ENCODE data around the gene FAAH. TPM values are rescaled to one million over a fixed set of nuclear protein-coding genes. Genes with fewer than 3 reads are reported as not detected.
A peak's percentile ranks its signal among the peaks of the same experiment; 100 is the strongest.

FAAH gene
- total and polyA plus RNA-seq, 7 donors: 5.4 to 48.1 (median 11.5) TPM

DNA sequence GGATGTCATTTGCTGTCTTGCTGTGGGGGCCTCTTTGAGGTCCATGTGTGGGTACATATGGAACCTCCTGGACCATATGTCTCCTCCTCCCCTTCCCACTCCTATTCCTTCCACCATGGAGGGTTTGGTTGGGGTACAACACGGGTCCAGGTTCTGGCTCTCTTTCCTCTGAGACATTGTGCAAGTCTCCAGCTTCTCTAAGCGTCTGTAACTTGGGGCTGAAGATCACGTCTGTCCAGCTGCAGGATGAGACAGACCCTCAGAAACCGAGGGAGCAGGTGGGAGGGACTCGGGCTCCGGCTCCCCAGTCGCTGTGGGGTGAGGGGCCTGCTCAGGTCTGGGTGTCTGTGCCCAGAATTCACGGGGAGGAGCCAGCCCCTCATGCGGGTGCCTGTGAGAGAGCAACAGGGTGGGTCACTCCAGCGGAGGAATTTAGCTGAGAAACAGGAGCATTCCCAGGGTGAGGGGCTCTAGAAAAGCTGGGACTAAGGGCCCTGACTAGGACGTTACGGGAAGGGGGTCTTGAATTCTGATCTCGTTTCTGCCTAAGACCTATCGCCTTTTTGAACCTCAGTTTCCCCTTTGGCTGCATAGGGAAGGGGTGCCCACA, 53.5 kb downstream of the FAAH start:
- 24 to 38% methylated on average over 14 of the region's 14 CpGs for WGBS, 2 donors
- Histone ChIP-seq H3K4me3 (peak overlapping the region in 3 of 4 donors; percentile 23 to 45 (median 44)), H3K36me3 (no peaks in the 10 kb centered on the region), H3K9me3 (no peaks in the 10 kb centered on the region), H3K27ac (no peak overlapping the region), H3K27me3 (peaks cover 23 to 56% (median 38%) of the 10 kb centered on the region in 3 donors), H3K4me1 (peaks cover 0 to 17% (median 15%) of the 10 kb centered on the region in 4 donors)
- DNase-seq: no peak
- intact Hi-C loops (cut with DNase I): loop anchor here (1.0 to 5.0 kb wide), 3 partner anchors 40 to 280 kb away; no protein-coding TSS in a partner anchor
- TF ChIP-seq EP300 (IDR thresholded peaks at IDR 0.05): no peak
- TF ChIP-seq, protein P1, sequence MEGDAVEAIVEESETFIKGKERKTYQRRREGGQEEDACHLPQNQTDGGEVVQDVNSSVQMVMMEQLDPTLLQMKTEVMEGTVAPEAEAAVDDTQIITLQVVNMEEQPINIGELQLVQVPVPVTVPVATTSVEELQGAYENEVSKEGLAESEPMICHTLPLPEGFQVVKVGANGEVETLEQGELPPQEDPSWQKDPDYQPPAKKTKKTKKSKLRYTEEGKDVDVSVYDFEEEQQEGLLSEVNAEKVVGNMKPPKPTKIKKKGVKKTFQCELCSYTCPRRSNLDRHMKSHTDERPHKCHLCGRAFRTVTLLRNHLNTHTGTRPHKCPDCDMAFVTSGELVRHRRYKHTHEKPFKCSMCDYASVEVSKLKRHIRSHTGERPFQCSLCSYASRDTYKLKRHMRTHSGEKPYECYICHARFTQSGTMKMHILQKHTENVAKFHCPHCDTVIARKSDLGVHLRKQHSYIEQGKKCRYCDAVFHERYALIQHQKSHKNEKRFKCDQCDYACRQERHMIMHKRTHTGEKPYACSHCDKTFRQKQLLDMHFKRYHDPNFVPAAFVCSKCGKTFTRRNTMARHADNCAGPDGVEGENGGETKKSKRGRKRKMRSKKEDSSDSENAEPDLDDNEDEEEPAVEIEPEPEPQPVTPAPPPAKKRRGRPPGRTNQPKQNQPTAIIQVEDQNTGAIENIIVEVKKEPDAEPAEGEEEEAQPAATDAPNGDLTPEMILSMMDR (IDR thresholded peaks at IDR 0.05): no peak
- TF ChIP-seq POLR2A (IDR thresholded peaks at IDR 0.05): no peak
- TF ChIP-seq POLR2AphosphoS5 (IDR thresholded peaks at IDR 0.05): no peak

DNA sequence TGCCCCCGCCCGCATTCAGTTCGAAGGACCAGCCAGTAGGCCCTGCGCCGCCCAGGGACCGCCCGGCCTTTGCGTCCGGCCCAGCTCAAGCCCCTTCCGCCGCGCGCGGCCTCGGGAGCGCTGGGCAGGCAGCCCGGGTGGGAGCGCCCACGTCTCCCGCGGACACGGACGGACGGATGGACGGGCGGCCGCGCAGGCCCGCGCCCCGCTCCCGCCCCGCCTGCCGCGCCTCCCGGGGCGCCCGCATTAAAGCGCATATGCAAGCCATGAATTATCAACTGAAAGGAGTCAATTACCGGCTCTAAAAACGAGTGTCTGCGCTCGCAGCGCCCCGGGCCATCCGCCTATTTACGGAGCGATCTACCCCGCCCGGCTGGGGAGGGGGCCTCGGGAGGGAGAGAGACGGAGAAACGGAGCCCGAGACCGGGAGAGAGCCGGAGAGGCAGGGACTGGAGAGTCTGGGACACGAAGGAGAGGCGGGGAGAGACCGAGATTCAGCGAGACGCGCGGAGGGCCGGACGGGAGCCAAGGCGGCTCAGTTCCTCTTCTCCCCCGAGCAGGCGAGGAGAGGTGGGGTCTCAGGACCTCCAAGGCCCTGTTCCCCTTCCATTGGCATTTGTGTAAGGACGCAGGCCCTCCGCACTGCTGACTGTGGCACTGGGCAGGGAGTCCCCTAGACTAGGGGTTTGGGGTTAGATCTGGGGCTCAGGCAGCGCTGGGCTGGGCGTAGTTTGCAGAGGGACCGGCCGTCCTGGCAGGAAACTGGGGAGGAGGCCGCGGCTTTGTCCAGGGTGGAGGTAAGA, 54.2 kb downstream of the FAAH start:
- Histone ChIP-seq H3K4me3 (peak overlapping the region in 3 of 4 donors; percentile 23 to 45 (median 44)), H3K4me1 (peaks cover 0 to 17% (median 10%) of the 10 kb centered on the region in 4 donors), H3K36me3 (no peaks in the 10 kb centered on the region), H3K9me3 (no peaks in the 10 kb centered on the region), H3K27ac (no peak overlapping the region), H3K27me3 (peaks cover 23 to 60% (median 38%) of the 10 kb centered on the region in 3 donors)
- TF ChIP-seq EP300 (IDR thresholded peaks at IDR 0.05) (no peak), POLR2AphosphoS5 (IDR thresholded peaks at IDR 0.05) (no peak), POLR2A (IDR thresholded peaks at IDR 0.05) (no peak)
- TF ChIP-seq, protein P1 (IDR thresholded peaks at IDR 0.05): no peak
- WGBS, 2 donors: 3% methylated on average over 76 of the region's 76 CpGs
- no peak for DNase-seq
- intact Hi-C loops (cut with DNase I): loop anchor here (5.0 kb wide), 2 partner anchors 41 to 279 kb away; no protein-coding TSS in a partner anchor

DNA sequence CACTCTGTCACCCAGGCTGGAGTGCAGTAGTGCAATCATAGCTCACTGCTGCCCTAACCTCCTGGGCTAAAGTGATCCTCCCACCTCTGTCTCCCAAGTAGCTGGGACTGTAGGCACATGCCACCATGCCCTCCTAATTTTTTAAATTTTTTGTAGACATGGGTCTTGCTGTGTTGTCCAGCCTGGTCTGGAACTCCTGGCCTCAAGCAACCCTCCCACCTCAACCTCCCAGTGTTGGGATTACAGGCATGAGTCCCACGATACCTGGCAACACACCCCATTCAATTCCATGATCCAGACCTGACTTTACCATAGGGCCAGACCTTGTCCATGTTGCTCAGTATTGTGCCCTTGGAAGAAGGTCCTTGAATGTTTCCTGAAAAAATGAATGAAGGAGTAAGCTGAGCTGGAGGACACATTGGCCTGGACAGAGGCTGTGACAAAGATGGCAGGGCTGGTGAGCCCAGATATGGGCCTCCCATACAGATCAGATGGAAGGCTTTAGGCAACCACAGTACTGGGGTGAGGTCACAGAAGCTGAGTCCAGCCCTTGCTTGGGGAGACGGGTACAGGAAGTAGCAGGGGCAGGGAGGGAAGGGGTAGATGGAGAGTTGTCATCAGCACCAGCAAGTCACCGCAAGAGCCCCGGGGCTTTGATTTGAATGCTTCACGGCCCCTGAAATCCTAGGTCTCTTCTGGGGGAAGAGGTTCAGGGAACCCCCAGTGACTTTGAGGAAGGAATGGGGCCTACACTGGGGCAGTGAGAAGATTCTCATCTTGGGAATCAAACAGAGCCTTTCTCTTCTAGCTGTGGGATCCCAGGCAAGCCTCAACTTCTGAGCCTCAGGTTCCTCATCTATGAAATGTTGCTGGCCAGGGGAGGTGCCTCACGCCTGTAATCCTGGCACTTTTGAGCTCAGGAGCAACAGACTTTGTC, 55.4 kb downstream of the FAAH start:
- Histone ChIP-seq H3K4me1 (peaks cover 0 to 17% (median 10%) of the 10 kb centered on the region in 4 donors), H3K27ac (no peak overlapping the region), H3K4me3 (no peak overlapping the region), H3K9me3 (no peaks in the 10 kb centered on the region), H3K27me3 (peaks cover 23 to 60% (median 38%) of the 10 kb centered on the region in 3 donors), H3K36me3 (no peaks in the 10 kb centered on the region)
- intact Hi-C loops (cut with DNase I): loop anchor here (5.0 kb wide), 2 partner anchors 42 to 278 kb away; no protein-coding TSS in a partner anchor
- no peak for DNase-seq
- TF ChIP-seq POLR2A (IDR thresholded peaks at IDR 0.05) (no peak), POLR2AphosphoS5 (IDR thresholded peaks at IDR 0.05) (no peak), EP300 (IDR thresholded peaks at IDR 0.05) (no peak)
- TF ChIP-seq, protein P1 (IDR thresholded peaks at IDR 0.05): no peak
- 66 to 70% methylated on average over 6 of the region's 6 CpGs for WGBS, 2 donors

DNA sequence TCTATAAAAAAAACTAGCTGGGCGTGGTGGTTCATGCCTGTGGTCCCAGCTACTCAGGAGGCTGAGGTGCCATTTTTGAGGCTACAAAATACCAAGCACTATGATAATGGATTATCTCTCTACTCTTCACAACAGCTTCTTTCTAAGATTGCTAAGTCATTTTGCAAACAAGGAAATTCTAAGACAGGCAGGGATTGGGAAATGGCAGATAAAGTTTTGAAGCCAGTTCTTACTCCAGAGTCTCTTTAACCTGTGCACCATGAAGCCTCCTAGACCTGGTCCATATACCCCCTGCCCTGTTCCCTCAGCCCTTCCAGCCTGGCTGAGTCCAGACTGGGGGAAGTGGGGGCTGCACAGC, 56.0 kb downstream of the FAAH start:
- Histone ChIP-seq H3K4me1 (peaks cover 0 to 17% (median 10%) of the 10 kb centered on the region in 4 donors), H3K27me3 (peaks cover 23 to 60% (median 38%) of the 10 kb centered on the region in 3 donors), H3K9me3 (no peaks in the 10 kb centered on the region), H3K36me3 (no peaks in the 10 kb centered on the region), H3K4me3 (no peak overlapping the region), H3K27ac (no peak overlapping the region)
- no peak for TF ChIP-seq EP300 (IDR thresholded peaks at IDR 0.05)
- TF ChIP-seq, protein P1 (IDR thresholded peaks at IDR 0.05): no peak
- TF ChIP-seq POLR2A (IDR thresholded peaks at IDR 0.05): no peak
- TF ChIP-seq POLR2AphosphoS5 (IDR thresholded peaks at IDR 0.05): no peak
- intact Hi-C loops (cut with DNase I): no loop called here
- no peak for DNase-seq
- WGBS, 2 donors: 28 to 75% methylated on average over 1 of the region's 1 CpG
